ENCODE measurements around the gene CD4.

The CD4 gene

GRCh38 chr12:6816598-6816997, 27.3 kb downstream of the CD4 start:
- Histone ChIP-seq H3K27ac (no peak overlapping the region), H2AFZ (no peak overlapping the region), H3K9ac (no peak overlapping the region), H3K4me1 (no peaks in the 10 kb centered on the region), H3K27me3 (ENCODE audit: control insufficient read depth, insufficient read depth, low read length) (no peaks in the 10 kb centered on the region), H3K4me3 (ENCODE audit: low read depth, low read length) (no peak overlapping the region), H3K9me3 (ENCODE audit: control insufficient read depth, low read length) (no peaks in the 10 kb centered on the region), H3K36me3 (ENCODE audit: control insufficient read depth, insufficient read depth, low read length) (no peaks in the 10 kb centered on the region), H3K4me2 (ENCODE audit: low read length) (no peak overlapping the region), H3K79me2 (no peaks in the 10 kb centered on the region)
- no peak for TF ChIP-seq CTCF (IDR thresholded peaks at IDR 0.05)

GRCh38 chr12:6817098-6817497, 27.8 kb downstream of the CD4 start:
- H3K9ac ChIP-seq, result no peak overlapping the region
- no peaks in the 10 kb centered on the region for H3K79me2 ChIP-seq
- H3K4me3 ChIP-seq (ENCODE audit: low read depth, low read length), result no peak overlapping the region
- no peaks in the 10 kb centered on the region for H3K27me3 ChIP-seq (ENCODE audit: control insufficient read depth, insufficient read depth, low read length)
- no peaks in the 10 kb centered on the region for H3K36me3 ChIP-seq (ENCODE audit: control insufficient read depth, insufficient read depth, low read length)
- peaks cover 1% of the 10 kb centered on the region for H3K4me1 ChIP-seq
- H3K9me3 ChIP-seq (ENCODE audit: control insufficient read depth, low read length), result no peaks in the 10 kb centered on the region
- no peak for TF ChIP-seq CTCF (IDR thresholded peaks at IDR 0.05)
- H2AFZ ChIP-seq, result no peak overlapping the region
- no peak overlapping the region for H3K4me2 ChIP-seq (ENCODE audit: low read length)
- no peak overlapping the region for H3K27ac ChIP-seq

- no peaks in the 10 kb centered on the region for H3K9me3 ChIP-seq (ENCODE audit: control insufficient read depth, low read length)
- no peak overlapping the region for H3K27ac ChIP-seq
- H3K4me1 ChIP-seq, result peaks cover 3% of the 10 kb centered on the region
- no peaks in the 10 kb centered on the region for H3K36me3 ChIP-seq (ENCODE audit: control insufficient read depth, insufficient read depth, low read length)
- H3K27me3 ChIP-seq (ENCODE audit: control insufficient read depth, insufficient read depth, low read length), result no peaks in the 10 kb centered on the region
- no peak overlapping the region for H3K4me2 ChIP-seq (ENCODE audit: low read length)
- no peak for TF ChIP-seq CTCF (IDR thresholded peaks at IDR 0.05)
- no peaks in the 10 kb centered on the region for H3K79me2 ChIP-seq
- no peak overlapping the region for H3K9ac ChIP-seq
- H2AFZ ChIP-seq, result no peak overlapping the region
- no peak overlapping the region for H3K4me3 ChIP-seq (ENCODE audit: low read depth, low read length)
Observed at GRCh38 chr12:6817662-6818157, 28.4 kb downstream of the CD4 start.

- TF ChIP-seq CTCF (IDR thresholded peaks at IDR 0.05), result no peak
- Histone ChIP-seq H3K9ac (no peak overlapping the region), H3K27me3 (ENCODE audit: control insufficient read depth, insufficient read depth, low read length) (no peaks in the 10 kb centered on the region), H3K36me3 (ENCODE audit: control insufficient read depth, insufficient read depth, low read length) (no peaks in the 10 kb centered on the region), H3K4me1 (peaks cover 6% of the 10 kb centered on the region), H3K4me3 (ENCODE audit: low read depth, low read length) (no peak overlapping the region), H3K4me2 (ENCODE audit: low read length) (no peak overlapping the region), H2AFZ (no peak overlapping the region), H3K27ac (no peak overlapping the region), H3K79me2 (no peaks in the 10 kb centered on the region), H3K9me3 (ENCODE audit: control insufficient read depth, low read length) (no peaks in the 10 kb centered on the region)
Observed at GRCh38 chr12:6818222-6818621, 28.9 kb downstream of the CD4 start.

DNA sequence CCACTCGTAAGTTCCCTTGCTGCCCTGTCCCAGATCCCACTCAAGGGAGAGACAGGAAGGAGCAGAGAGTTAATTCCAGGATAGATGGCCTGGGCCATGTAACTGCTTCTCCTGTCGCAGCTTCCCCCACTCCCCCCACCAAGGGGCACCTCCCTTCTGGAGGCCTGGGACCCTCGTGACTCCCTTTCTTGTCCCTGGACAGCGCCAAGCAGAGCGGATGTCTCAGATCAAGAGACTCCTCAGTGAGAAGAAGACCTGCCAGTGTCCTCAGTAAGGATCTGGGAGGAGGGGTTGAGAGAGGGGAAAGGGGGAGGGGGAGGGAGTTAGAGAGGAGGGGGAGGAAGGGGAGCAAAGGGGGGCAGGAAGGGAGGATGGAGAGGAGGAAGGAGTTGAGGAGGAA, 29.3 kb downstream of the CD4 start:
- no peak for TF ChIP-seq CTCF (IDR thresholded peaks at IDR 0.05)
- Histone ChIP-seq H2AFZ (no peak overlapping the region), H3K79me2 (no peaks in the 10 kb centered on the region), H3K4me1 (peaks cover 6% of the 10 kb centered on the region), H3K4me2 (ENCODE audit: low read length) (no peak overlapping the region), H3K9ac (no peak overlapping the region), H3K4me3 (ENCODE audit: low read depth, low read length) (no peak overlapping the region), H3K36me3 (ENCODE audit: control insufficient read depth, insufficient read depth, low read length) (no peaks in the 10 kb centered on the region), H3K27ac (no peak overlapping the region), H3K27me3 (ENCODE audit: control insufficient read depth, insufficient read depth, low read length) (no peaks in the 10 kb centered on the region), H3K9me3 (ENCODE audit: control insufficient read depth, low read length) (no peaks in the 10 kb centered on the region)

All from parathyroid adenoma (tissue), 2 donors.